ENCODE measurements around the gene FGF3. TPM values are rescaled to one million over a fixed set of nuclear protein-coding genes. Genes with fewer than 3 reads are reported as not detected.

Gene FGF3
- total RNA-seq, 1 donor from 2014 or later = not detected

DNA sequence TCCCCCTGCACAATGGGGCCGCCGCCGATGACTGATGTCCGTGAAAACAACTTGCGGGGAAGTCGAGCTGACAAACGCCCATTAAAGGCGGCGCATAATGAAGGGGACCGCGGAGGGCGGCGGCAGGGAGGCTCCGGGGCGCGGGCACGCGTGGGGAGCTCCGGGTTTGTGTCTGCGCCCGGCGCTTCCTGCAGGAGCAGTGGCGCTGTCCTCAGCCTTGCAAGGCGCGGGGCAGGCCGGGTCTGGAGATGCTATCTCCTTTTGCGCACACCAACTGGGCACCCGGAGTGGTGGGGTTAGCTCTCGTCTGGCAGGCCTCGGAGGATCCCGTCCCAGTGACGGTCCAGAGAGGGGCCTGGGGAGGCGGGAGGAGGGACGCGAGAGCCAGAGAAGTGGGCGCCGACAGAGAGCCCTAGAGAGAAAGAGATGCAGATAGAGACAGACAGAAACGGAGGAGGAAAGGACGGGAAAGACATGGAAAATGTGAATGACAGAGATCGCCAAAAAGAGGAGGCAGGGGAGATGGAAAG, 390 bp upstream of the FGF3 start:
- no peak for DNase-seq (ENCODE audit: low read depth)
- Histone ChIP-seq H3K36me3 (ENCODE audit: control insufficient read depth, insufficient read depth, low read length) (no peaks in the 10 kb centered on the region), H3K27me3 (ENCODE audit: control insufficient read depth, insufficient read depth, low read length) (peaks cover 82% of the 10 kb centered on the region), H3K4me3 (ENCODE audit: low read depth, low read length) (no peak overlapping the region)
- no peak for TF ChIP-seq CTCF (IDR thresholded peaks at IDR 0.05; ENCODE audit: insufficient read depth, low read length, poor library complexity, severe bottlenecking)

GRCh38 chr11:69818231-69818602, 999 bp downstream of the FGF3 start:
- Histone ChIP-seq H3K27me3 (ENCODE audit: control insufficient read depth, insufficient read depth, low read length) (peaks cover 77% of the 10 kb centered on the region), H3K36me3 (ENCODE audit: control insufficient read depth, insufficient read depth, low read length) (no peaks in the 10 kb centered on the region), H3K4me3 (ENCODE audit: low read depth, low read length) (no peak overlapping the region)
- TF ChIP-seq CTCF (IDR thresholded peaks at IDR 0.05; ENCODE audit: insufficient read depth, low read length, poor library complexity, severe bottlenecking) = no peak
- no peak for DNase-seq (ENCODE audit: low read depth)

GRCh38 chr11:69817265-69818230, 1.7 kb downstream of the FGF3 start:
- DNase-seq (ENCODE audit: low read depth) = no peak
- peaks cover 71% of the 10 kb centered on the region for H3K27me3 ChIP-seq (ENCODE audit: control insufficient read depth, insufficient read depth, low read length)

DNA sequence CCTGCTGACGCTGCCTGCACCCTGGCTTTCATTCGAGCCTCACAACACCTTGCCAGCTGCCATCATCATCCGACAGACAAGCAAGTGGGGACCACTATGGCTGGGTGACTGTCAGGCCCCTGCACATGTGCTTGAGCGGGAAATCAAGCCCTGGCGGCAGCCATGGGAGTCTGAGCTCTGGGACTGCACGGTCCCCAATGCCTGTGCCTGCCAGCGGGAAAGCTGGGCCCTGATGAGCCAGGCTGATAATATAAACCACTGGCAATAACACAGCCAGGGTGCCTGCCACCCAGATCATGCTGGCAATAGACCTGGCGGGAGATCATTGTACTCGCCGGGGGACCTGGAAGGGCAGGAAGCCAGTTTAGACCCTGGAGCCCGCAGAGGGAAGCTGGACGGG, 2.5 kb downstream of the FGF3 start:
- peaks cover 62% of the 10 kb centered on the region for H3K27me3 ChIP-seq (ENCODE audit: control insufficient read depth, insufficient read depth, low read length)
- no peak overlapping the region for H3K4me3 ChIP-seq (ENCODE audit: low read depth, low read length)
- no peaks in the 10 kb centered on the region for H3K36me3 ChIP-seq (ENCODE audit: control insufficient read depth, insufficient read depth, low read length)
- TF ChIP-seq CTCF (IDR thresholded peaks at IDR 0.05; ENCODE audit: insufficient read depth, low read length, poor library complexity, severe bottlenecking) = no peak
- no peak for DNase-seq (ENCODE audit: low read depth)

More at GRCh38 chr11:69817265-69818230, 1.7 kb downstream of the FGF3 start:
- no peak overlapping the region for H3K4me3 ChIP-seq (ENCODE audit: low read depth, low read length)
- no peaks in the 10 kb centered on the region for H3K36me3 ChIP-seq (ENCODE audit: control insufficient read depth, insufficient read depth, low read length)
- TF ChIP-seq CTCF (IDR thresholded peaks at IDR 0.05; ENCODE audit: insufficient read depth, low read length, poor library complexity, severe bottlenecking) = no peak

- no peak for TF ChIP-seq CTCF (IDR thresholded peaks at IDR 0.05; ENCODE audit: insufficient read depth, low read length, poor library complexity, severe bottlenecking)
- Histone ChIP-seq H3K36me3 (ENCODE audit: control insufficient read depth, insufficient read depth, low read length) (no peaks in the 10 kb centered on the region), H3K27me3 (ENCODE audit: control insufficient read depth, insufficient read depth, low read length) (peaks cover 57% of the 10 kb centered on the region), H3K4me3 (ENCODE audit: low read depth, low read length) (no peak overlapping the region)
- no peak for DNase-seq (ENCODE audit: low read depth)
These were observed 3.2 kb downstream of the FGF3 start for GRCh38 chr11:69815973-69816372.

Data from kidney epithelial cell (primary cell).